Effector CD8-positive, alpha-beta T cell (primary cell): ENCODE data around the gene MIPEP.

Experiments used
- DNase-seq: peaks from one replicate; lab custom pipeline; 2025; lab: John Stamatoyannopoulos, UW

Gene MIPEP

DNA sequence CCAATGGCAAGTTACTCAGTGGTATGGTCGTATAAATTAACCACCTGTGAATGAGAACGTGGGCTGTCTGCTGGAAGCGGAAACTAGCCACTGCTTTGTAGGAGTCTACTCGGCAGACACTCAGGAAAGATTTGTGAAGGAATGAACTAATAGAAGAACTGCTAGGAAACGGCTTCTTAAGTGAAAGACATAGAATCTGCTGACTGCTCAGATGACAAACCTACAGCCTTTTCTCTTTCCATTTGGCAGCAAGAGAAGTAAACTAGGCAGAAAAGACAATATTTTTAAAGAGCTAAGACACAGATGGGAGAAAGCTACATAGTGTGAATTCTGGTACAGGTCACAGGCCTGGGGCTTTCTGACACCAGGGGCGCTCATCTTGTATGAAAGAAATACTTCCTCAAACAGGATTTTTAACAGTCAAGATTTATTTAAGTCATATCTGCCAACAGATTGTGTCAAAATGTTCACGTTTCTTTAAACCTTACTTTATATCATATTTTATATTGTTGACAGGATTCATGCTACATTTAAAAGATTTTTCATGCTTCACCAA is 78.4 kb downstream of the MIPEP start:
- no peak for DNase-seq

DNA sequence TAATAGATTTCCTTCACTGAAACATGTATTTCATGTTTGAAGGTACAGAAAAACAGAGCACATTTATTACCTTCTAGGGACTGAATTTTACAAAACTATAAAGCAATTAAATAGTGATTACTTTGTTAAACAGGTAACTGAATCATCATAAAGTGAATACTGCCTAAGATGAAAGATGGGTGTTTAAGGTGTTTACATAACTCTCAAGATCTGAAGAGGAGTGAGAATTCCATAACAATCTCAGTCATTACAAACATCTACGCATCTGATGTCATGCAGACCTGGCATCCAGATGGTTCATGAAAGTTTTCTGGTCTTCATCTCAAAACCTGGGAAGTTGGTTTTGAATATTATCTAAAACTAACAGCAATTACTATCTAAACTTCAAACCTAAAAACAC is 80.4 kb downstream of the MIPEP start:
- no peak for DNase-seq

DNA sequence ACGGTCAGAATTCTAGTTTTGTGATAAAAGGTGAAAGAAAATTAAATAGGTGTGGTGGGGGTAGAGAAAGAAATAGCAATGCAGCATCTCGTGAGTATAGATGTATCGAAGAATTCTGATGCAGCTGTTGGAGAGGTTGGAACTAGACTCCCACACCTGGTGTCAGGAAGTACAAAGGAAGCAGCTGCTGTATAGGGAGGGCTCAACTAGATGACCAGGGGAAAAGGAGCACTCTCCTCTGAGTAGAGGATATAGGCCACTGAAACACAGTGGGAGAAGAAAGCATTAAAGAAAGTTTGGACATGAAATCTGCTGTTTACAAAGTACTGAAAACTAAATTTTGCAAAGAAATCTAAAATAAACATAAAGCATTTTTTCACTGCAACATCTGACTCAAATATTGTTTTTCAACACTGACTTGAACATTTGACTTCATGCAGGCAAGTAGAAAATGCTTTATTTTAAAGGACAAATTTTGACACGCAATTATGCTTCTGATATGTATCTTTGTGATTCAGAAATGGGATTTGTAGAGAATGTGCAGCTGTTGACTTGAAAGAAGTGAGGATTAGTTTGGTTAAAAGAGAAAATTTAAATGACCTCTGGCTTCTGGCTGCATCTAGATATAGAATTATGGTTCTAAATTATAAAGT is 82.2 kb downstream of the MIPEP start:
- DNase-seq = no peak

DNA sequence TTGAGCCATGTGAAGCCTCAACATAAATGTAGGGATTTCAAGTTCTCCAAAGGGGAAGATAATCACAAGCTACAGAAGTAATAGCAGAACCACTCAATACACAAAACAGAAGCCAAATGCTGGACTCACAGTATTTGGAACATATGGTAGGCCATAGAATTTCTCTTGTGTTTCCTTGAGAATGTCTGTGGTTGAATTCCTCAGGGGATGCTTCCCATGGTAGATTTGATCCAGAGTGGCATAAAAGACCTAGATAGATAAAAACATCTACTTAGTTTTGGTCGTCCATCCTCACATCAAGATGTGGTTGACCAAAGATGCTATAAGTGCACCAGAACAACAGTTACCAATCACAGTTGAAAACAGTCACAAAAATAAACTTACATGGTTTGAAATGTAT is 83.4 kb downstream of the MIPEP start:
- DNase-seq = no peak

DNA sequence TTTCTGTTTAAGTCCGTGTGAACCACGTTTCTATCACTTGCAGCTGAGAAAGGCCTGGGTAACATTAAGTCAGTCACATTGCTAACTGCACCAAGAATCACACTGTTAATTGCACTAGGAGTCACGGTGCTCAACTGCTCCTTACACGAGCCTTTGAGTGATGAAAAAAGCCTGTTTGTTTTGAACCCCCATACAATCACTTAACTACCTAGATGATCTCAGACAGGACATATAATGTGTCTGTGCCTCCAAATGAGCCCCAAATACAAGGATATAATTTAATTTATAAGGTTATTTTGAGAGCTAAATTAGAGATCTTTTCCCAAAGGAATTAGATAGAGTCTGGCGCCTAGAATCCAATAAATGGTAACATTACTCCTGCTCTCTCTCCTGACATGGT is 84.1 kb downstream of the MIPEP start:
- no peak for DNase-seq

DNA sequence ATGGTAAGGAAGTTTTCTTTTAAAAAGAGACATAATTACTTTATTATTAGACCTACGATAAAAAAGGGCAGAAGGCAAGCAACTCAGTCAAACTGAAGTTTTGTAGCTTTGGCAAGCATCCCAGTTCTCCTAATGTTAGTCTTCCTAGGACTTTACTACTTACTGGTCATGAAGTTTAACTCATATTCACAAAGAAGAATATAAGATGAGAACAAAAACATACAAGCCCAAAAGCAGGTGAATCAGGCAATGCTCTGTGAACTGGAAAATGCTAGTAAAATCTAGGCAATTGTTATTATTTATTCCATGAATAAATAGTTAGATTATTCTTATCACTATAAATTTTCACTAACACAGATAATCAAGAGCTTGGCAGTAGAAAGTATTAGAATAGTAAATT is 85.0 kb downstream of the MIPEP start:
- no peak for DNase-seq

DNA sequence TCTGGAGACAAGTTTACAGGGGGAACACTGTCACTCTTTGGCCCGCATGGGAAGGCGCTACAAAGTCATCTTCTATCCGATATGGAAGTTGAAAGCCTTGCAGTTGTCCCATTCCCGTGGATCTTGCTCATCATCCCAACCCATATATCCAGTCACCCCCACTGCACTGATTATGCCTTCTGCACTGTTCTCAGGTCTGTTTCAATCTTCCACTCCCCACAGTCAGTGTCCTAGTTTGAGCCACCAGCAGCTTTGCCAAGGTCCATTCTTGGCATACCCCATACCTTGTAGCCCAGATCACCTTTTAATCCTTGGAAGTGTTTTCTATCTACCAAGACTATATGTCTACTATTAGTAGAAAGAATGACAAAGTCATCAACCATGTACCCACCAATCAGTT is 88.1 kb downstream of the MIPEP start:
- DNase-seq = no peak

DNA sequence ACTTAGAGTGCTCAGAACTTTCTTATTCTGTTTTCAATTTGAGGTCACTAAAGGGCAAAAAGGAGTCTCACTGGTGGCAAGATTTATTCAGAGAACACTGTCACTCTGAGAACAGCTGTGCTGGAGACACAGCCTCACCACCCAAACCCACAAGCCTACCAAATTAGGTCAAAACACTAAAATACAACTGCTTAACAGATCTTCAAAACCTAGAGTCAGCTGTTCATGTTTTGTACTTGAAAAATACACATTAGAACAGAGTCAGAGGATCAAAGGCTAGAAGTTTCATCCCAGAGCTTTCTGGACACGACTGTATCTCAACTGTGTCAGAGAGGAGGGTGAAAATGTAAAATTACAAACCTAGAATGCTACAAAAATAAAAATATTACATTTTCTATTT is 89.3 kb downstream of the MIPEP start:
- no peak for DNase-seq

DNA sequence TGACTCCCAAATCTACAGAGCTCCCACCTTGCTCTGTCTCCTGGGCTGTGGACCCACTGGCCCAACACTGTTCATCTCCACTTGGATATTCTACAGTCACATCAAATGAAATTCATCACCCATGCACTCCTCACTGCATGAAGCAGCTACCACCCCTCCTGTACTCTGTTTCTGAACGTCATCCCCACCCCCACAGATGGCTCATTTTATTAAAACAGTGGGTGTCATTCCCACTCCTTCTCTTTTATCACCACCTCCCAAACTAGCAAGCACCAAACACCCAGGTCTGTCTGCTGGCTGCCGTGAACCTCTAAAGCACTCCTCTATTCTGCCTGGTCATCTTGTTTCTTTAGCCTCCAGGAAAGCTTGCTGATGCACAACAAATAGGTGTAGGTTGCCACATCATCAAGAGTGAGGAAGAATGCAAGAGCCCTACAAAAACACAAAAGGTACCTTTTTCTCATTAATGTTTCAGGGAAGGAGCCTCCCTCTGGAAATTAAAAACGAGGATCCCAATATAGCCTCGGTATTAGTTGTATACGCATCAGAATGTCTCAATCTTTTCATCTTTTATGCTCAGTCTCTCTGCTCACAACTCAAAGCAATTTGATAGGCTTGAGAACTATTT is 91.8 kb downstream of the MIPEP start:
- DNase-seq = no peak

DNA sequence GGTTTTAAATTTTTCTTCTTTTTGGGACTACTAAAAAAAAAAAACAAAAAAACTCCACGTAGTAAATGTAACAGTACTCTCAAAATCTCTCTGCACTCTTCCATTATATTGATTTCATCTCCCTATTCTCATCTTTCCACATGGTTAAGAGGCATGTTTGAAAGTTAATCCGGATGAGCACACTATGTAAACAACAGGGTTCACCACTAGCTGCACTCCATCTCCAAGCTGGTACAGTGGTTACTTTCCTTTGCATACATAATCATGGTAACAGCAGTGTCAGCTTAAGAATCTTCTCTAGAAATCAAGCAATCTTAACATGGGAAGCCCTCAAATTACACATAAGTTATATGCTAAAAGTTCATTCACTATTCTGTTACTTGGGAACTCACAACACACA is 92.6 kb downstream of the MIPEP start:
- DNase-seq = no peak

DNA sequence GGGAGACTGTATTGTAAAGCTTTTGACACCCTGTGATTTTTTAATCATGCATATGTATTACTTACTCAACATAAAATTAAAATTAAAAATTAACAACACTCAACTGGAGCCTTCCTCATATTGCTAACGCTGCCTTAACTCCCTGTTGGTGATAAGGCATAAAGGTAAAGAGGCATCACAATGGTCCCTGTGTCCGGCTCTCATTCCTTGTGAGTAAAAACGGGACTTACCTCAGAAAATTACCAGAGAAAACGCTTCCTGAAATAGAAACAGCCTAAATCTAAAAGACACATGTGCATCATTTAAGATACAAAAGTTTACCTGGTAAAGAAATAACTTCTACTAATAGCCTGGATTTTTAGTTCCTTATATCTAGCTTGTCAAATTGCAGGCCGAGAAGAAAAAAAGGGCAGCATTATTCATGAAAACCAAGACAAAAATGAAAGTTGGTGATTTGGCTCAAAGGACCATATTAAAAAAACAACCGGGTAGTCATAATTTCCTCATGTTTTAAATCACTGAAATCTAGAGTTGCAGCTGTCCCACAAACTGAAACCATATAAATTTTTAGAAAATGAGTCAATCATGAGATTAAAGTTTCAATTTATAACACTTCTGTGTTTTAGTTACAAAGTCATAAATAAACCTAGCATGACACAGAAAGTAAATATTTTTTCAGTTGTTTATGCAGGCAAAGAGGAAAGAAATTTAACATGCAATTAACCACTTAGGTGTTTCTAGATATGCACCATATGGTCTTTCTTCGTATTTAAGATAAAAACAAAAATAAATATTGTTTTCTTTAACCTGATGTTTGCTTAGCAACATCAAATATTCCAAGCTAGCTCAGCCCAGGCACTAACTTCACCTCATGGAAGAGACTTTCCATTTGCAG is 94.7 kb downstream of the MIPEP start:
- no peak for DNase-seq

DNA sequence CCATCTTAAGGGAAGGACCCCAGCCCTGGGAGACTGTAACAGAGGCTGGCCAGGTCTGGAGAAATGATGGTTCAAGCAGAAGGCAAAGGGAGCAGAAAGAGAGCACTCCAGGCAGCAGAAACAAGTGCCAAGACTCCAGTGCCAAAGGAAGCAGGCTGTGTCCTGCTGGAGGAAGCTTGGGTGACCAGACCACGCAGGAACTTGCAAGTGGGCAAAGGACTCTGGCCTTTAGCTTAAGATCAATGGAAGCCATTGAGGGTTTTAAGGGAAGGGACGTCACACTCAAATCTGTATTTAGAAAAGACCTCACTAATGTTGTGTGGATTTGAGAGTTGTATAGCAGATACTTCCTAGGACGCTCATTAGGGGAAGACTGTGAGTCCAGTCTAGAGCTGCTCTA is 95.5 kb downstream of the MIPEP start:
- DNase-seq = no peak

DNA sequence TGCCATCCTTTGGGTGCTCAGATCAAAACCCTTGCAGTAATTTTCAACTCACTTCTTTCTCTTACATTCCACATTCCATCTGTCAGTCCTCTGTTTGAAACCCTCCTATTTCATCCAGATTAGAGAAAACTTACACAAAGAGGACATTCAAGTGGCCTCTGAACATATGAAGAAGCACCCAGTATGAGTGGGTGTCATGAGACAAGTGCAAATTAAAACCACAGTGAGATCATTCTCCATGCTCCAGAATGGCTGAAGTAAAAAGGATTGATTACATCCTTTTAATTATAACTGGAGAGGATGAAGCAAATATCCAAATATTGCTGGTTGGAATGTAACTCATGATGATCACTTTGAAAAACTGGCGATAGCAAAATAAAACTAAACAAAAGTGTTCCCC is 96.5 kb downstream of the MIPEP start:
- no peak for DNase-seq

DNA sequence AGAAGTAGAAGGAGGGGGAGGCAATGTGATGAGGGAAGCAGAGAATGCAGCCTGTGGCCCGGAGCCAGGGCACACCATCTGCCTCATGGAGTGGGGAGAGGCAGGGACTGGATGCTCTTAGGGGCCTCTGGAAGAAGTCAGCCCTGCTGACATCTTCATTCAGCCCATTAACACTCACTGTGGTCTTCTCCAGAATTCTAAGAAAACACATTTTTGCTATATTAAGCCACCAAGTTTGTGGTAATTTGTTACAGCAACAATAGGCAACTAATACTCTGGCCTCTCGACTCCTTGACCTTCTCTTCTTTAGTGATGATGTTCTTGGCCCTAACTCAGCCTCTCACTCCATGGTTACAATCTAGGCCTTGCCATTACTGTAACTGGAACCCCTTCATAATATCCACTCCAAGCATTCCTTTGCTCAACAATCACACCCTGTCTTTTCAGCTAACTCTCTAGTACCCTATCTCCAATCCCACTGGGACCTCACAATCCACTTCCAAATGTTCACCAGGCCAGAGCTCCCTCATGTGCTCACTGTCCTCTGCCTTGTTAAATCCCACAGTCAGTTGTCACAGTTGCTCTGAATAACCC is 98.5 kb downstream of the MIPEP start:
- DNase-seq = no peak

DNA sequence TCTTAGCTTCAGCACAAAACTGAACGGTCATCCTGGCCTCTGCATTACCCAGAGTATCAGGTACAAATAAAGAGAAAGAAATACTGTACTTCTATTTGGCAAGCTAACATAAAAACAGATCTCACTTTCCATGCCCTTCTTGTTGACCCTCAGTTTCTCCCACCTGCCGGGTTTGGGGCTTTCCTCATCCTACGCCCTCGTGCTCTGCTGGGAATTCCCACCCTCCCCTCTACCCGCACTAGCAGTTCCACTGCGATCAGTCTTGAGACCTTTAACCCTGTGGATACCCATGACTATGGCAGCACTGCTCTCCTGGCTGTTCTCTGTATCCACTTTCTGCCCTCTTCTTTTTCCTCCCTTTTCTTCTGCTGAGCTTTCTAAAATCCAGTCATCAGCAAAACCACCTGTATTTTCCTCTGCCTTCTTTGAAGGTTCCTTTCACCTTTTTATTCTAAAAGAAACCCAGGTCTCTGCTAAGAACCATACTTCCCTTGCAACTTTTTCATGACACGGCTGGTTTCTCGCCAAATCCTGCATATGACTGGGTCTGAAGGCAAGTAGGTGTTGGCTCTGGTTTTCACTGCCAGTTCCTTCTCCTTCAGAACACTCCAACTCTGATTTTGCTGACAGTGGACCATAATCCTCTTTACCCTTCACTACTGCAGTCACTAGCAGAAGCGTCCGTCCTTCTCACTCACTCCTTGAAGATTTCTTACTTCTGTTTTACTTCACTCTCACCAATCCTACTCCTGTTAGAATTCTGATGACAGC is 99.4 kb downstream of the MIPEP start:
- no peak for DNase-seq

DNA sequence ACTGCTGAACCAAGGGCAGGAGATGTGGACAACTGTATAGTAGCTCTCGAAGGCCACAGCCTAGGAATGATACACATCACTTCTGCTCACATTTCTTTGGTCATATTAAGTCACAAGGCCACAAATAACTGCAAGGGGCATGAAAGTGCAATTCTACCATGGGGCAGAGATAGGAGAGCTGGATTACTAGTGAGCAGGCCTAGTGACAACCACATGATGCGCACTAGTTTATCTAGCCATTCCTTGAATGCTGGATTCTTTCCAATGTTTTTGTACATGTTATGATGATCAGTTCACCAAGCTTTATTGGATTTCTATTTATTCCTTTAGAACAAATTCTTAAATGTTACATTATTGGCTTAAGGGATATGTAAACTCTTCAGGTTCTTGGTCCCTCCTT is 100.7 kb downstream of the MIPEP start:
- DNase-seq = no peak

DNA sequence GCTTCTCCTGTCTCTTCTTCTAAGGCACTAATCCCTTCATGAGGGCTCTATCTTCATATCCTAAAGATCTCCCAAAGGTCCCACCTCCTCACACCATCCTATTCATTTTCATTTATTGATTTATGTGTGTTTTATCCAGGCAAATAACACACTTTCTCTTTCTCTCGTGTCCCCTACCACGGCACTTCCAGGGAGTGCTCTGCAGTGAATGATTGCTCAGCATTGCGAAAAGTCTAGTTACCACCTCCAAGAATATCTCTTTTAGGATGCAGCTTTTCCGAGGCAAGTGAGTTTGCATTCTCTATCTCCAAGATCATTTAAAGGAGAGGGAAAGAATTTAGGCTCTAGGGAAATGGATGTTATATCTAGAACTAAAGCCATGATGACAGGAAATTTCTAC is 101.7 kb downstream of the MIPEP start:
- DNase-seq = no peak

DNA sequence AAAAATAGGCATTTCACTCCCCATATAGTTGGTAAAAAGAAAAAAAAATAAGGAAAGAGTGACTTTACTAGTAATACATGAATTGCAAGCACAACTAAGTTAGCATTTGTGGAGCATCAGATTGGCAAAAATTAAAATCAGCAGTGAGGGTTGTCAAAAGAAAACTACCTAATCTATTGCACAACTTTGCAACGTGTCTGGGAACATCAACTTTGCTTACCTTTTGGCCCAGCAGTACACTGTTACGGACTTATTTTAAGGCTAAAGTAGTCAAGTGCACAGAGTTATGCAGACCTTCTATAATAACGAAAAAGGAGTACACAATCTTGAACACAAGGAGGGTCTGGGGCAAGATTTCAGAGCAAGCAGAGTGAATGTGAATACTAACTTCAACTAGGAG is 102.6 kb downstream of the MIPEP start:
- DNase-seq = no peak

DNA sequence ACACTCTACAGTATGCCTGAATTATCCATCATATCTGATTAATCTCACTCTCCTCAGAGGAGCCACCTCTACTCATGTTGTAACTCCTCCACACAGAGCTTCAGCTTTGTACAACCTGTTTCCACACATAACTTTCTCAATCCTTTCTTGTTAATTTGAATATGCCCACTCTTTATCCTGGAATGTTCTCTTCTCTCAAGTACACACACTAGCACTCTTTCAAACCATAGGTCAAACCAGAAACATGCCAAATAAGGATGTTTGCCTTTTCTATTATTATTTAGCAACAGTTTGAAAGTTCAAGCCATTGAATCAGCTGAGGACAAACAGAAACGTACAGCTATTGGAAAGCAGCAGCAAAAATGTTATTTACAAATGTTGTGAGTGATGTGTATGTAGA is 110.3 kb downstream of the MIPEP start:
- DNase-seq = no peak

DNA sequence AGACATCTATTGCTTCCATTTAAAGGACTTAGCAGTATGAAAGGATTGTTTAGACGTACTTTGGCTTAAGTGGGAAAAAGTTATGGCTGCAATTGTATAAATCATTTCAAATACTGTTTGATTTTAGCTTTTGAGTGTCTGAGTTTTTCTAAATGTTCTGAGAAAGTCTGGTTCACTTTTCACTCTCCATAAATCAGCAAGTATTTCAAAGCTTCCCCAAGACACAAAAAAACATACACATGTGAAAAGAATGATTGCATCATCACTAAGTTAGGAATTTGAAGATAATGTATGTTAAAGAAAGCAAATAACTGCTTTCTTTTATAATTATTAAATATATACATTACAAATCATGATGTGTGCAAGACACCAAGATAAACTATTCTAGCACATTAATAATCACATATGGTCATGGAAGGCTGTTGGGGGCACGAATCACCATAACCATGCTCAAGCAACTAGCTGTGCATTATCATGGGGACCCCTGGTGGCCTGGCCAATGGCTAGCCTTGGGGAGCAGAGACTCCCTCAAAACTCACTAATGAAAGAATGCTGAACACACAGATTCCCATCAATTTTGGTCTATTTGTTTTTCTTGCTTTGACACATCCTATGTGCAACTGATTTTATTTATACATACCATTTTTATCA is 111.1 kb downstream of the MIPEP start:
- DNase-seq = no peak

DNA sequence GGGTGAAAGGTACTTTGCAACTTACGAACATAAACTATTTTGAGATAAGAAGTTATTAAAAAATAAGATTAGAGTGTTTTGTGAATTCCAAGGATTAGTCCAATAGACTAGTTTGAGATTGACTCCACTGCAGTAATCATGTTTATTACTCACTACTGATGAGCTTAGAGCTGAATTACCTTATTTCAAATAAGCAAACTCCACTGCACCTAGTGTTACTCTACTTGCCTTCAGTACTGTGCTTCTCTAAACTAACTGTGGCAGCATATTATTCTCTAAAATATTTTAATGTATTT is 111.7 kb downstream of the MIPEP start:
- DNase-seq = no peak
